ENCODE results near the gene RAET1G.

- no peak for TF ChIP-seq CTCF (IDR thresholded peaks at IDR 0.05)
- TF ChIP-seq POLR2A (IDR thresholded peaks at IDR 0.05) = no peak
Measured at GRCh38 chr6:149924933-149925252, 2.0 kb upstream of the RAET1G start.

Measured in tibial nerve (tissue), 3 donors.